Activated effector memory CD4-positive, alpha-beta T cell treated with Interleukin-2 at 50 U/mL for 16 hours (primary cell): Measurements from ENCODE around the gene NPAS3.

Experiments
- DNase-seq: peaks from one replicate; pipeline ENCODE4 v3.0.0-alpha.2; 2020

Gene NPAS3

DNA sequence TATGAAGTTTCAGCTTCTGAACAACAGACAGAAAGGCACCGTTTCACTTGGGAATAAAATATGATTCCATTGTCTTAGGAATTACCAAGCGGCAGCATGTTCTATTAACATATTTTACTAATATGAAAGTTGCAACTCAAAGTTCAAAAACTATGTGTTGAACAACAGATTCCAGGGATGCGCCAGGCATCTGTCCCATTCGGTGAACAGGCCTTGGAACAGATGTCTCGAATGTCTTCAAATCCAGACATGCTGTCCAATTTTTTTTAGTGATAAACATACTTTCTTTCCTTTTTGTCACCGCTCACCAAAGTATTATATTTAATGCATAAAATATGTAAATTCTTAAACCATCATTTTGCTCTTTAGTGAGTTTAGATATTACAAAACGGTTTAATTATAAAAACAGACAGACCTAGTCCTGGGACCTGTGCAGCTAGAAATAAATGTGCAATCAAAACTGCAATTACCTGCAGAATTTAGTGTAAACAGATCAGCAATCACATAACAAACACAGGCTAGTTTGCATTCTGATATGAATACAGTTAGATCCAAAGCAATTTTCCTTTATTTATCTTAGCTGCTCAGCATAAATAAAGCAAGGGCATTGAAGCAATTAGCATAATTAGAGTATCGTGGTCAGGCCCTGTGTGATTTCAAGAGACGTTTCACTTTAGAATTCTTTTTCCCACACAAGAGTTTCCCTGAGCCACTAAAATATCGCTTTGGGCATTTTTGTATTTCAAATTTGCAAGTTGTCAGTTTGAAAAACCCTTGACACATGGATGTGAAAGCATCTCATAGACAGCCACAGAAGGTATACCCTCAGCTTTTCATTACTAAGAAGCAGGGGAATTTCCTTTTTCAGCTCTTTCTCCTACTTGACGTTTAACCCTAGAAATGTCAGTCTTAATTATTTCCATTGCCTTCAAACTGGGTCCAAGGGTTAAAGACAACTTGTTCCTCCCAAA, 591.4 kb downstream of the NPAS3 start:
- no peak for DNase-seq

- no peak for DNase-seq
These were observed 593.9 kb downstream of the NPAS3 start for GRCh38 chr14:33532553-33532952.

DNA sequence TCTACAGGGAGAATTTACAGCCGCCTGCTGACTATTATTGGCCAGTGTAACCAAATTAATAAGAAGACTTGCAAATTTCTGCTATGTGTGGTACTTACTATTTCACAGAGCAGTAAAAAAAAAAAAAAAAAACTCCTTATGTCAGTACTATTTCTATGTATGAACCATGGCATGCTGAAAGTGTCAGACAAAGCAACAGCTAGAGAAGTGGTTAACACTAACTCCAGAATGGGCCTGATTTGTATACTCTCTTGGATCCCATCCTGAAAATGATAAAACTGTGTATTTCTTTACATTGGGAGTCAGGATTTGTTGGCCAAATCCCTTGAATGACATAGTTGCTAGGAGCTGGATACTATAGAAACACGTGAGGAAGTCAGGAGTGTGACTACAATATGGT, 595.4 kb downstream of the NPAS3 start:
- DNase-seq = no peak

- DNase-seq = no peak
These were observed 596.0 kb downstream of the NPAS3 start for GRCh38 chr14:33534632-33535031.

DNA sequence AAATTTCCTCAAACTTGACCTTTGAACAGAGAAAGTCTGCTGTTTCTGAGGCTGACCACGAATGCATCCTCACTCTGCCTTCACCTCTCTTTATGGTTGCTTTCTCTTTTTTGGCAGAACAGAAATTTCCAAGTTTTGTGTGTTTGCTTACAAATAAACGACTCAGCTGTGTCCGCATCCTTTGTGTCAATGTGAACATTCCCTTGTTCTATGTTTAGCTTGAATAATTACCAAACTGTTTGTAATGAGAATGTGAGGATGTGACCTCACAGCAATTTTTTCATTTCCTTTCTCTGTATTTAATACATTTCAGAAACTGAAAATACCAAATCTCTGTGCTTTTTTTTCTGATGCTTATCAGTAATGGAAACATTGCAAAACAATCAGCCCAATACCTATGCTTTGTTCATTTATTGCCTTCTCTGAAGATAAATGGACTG, 601.3 kb downstream of the NPAS3 start:
- no peak for DNase-seq

DNA sequence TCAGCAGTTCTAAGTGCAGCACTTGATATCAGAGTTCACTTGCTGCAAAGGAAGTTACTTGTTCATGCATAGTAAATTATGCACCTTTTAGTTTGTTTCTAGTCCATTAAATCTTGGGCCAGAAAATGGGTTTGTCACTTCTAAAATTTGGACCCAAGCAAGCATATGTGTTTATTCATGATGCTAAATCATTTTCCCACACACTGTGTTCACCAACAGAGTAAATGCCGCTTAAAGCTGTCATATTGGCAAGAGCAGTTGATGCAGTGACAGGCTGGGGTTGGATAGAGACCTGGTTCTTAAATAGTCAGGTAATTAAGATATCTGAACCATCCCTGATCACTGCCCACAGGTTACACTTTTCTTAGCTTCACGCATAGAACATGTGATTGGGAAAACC, 602.5 kb downstream of the NPAS3 start:
- DNase-seq = no peak

- DNase-seq = no peak
These were observed 603.9 kb downstream of the NPAS3 start for GRCh38 chr14:33542338-33543287.

- DNase-seq = no peak
These were observed 607.0 kb downstream of the NPAS3 start for GRCh38 chr14:33545696-33546095.

- no peak for DNase-seq
These were observed 609.9 kb downstream of the NPAS3 start for GRCh38 chr14:33548606-33549005.

DNA sequence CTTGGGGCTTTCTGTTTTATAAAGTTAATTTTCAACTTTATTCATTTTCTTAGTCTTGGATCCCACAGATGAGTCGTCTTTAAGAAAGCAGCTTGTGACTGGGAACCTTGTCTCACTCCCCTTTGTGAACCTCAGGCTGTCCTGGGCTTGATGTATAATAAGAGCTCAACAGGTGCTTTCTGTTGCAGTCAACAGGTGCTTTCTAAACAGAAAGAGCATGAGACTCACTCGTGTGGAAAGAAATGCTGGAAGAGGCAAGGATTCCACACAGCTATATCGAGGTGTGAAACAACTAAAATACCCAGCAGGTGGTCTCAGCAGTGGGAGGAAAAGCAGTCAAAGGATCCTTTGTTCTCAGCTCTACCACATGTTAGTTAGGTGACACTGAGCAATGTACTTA, 613.3 kb downstream of the NPAS3 start:
- DNase-seq = no peak

- DNase-seq = no peak
These were observed 615.1 kb downstream of the NPAS3 start for GRCh38 chr14:33553706-33554278.

- no peak for DNase-seq
These were observed 616.3 kb downstream of the NPAS3 start for GRCh38 chr14:33554988-33555387.

GRCh38 chr14:33555710-33556350, 617.2 kb downstream of the NPAS3 start:
- DNase-seq = no peak

DNA sequence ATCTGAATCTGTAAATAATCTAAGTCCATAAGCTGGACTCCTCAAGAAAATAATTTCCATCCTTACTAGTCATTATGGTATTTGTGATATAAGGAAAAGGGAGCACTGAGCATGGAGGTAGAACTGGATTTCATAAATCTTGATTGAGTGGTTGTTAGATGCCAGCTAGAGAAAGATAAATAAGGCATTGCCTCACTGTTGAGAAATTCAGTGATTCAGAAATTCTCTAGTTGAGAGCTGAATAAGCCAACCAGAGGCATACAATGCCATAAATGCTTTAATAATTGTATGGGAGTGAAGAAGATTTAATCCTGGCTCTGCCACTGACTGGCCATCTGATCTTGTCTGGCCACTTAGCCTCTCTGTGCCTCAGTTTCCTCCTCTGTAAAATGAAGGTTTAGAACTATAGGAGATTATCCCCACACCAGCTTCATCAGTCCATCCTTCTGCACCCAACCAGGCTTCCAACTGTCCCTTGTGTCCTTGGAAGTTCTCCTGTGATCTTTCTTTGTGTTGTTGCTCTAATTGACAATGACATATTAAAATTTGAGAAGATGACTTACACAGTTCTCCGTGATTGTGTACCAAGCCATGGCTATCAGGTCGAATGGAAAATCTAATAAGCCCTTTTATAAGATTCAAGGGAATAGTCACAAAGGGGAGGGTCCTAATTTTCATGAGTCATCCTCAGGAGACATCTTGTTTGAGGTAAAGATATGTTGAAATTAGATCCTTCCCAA, 617.9 kb downstream of the NPAS3 start:
- DNase-seq = no peak

DNA sequence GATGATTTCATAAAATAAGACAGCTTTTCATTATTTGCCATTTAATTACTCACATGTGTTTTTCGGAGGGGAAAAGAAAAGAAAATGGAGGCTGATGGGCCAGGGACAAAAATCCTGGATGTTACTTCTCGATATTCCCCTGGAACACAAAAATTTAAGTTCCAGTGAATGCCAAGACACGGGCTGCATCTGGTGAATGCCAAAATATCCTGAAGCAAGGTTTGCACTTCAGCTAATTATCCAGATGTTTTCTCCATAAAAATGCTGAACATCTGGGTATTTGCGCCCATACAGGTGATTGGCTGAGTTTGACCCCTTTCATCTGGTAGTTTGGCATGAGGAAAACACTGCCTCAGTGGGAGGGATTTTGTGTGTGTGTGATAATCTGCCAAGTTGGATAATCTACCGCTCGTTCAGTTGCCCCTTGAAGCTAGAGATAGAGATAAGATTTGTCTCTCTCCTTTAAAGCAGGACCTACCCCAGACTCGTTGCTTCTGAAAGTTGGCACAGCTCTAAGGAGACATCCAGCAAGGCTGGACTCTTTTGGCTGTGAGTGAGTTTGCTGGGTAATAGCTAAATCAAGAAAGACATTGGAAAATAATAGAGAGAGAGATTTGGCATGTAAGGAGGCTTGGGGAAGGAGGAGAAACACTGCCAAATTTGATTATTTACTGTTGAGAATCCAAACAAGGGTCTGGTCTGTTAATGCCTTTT, 622.2 kb downstream of the NPAS3 start:
- DNase-seq = no peak

DNA sequence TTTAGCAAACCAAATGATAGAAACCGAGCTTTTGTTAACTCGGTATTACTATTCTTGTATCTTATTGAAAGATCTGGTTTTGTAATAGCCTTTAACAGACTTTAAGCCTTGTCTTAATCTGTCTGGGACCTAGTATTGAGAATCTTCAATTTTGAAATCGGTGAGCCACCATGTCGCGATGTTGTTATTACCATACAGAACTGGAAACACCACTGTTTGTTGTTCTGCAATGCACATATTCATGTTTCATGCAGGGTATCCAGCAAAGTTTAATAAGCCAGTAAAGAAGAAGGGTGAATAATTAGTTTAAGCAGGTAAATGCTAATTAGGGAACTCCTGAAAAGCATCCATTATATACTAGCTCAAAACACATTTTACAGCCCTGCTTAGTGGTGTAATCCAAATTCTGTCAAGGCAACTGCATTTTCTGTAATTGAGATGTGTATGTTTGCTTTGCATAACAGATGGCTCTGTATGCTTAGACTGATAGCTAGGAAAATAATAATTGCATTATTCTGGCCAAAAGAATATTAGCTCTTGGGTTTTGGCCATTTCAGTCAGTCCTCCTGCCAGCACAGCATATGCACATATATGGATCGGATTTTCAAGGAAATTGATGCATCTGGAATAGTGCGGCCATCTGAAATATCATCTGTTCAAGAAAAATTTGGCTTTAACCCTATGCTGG, 623.0 kb downstream of the NPAS3 start:
- DNase-seq = no peak

GRCh38 chr14:33563191-33563900, 624.7 kb downstream of the NPAS3 start:
- no peak for DNase-seq

DNA sequence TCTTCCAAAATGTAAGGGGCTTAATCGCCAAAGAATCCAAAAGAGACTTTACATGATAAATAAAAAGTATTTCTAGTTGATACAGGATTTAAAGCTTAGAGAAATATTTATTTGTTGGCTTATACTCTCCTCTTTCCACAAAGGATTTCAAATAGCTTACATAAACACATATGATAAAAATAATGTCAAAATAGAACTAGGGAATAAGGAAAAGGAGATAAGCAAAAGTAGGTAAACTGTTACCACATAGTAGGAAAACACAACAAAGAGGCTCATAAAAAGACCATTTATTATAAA, 625.2 kb downstream of the NPAS3 start:
- no peak for DNase-seq

DNA sequence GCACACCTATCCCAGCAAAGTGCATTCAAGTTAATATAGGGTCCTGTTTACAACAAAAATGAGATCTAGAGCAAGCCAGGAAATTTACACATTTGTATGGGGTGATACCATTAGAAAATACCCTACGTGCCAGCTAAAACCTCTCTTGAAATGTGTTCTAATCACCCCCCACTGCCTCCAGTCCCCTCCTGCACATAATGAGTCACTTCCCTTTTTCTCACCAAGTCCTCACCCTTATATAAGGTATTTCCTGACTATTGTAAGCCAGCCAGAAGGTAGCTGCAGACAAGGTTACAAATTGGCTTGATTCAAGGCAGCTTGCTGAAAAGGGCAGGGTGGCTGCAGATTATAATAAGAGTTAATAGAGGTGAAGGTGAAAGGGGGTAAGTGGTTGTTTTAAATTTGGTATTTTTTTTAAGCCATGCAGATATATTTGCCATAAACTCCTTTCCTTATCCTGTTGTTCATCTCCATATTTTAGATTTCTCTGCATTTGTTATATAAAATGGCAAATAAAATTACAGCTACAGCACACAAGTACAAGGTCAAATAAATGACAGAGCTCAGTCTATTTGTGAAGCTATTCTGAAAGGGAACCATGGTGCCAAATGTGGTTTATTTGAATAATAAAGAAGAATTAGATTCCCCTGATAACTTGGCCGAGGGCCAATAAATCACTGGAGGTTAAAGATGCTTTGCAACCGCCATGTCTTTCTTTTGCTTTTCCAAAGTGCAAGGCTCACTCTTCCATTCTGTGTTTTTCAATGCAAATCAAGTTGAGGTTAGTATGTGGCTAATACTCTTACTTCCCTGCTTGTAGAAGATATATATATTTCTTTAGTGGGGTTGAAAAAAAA, 626.3 kb downstream of the NPAS3 start:
- DNase-seq = no peak
